PC-3 (cell line): ENCODE results near the gene USP54.

ENCODE experiments used
- EZH2phosphoT487 ChIP-seq: fragments of 300-600 bp; sonication (generic); IDR thresholded peaks from 2 replicates; pipeline ENCODE4 v1.6.1; 2018; ENCODE audit warnings: mild to moderate bottlenecking, antibody characterized with exemption, low read length, borderline replicate concordance
- TF ChIP-seq, protein P1 (sequence below): fragments of 300-600 bp; sonication (generic); conservative IDR thresholded peaks from 2 replicates; pipeline ENCODE4 v1.5.1; 2017; ENCODE audit warnings: antibody characterized with exemption, low read depth, mild to moderate bottlenecking, low read length

GRCh38 chr10:73495884-73496674, 95.1 kb downstream of the USP54 start, which contains the start of gene PPP3CB:
- TF ChIP-seq EZH2phosphoT487, result no peak
- TF ChIP-seq, protein P1, sequence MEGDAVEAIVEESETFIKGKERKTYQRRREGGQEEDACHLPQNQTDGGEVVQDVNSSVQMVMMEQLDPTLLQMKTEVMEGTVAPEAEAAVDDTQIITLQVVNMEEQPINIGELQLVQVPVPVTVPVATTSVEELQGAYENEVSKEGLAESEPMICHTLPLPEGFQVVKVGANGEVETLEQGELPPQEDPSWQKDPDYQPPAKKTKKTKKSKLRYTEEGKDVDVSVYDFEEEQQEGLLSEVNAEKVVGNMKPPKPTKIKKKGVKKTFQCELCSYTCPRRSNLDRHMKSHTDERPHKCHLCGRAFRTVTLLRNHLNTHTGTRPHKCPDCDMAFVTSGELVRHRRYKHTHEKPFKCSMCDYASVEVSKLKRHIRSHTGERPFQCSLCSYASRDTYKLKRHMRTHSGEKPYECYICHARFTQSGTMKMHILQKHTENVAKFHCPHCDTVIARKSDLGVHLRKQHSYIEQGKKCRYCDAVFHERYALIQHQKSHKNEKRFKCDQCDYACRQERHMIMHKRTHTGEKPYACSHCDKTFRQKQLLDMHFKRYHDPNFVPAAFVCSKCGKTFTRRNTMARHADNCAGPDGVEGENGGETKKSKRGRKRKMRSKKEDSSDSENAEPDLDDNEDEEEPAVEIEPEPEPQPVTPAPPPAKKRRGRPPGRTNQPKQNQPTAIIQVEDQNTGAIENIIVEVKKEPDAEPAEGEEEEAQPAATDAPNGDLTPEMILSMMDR, result no peak
